ENCODE results near the gene CDC42. TPM values are rescaled to one million over a fixed set of nuclear protein-coding genes. Genes with fewer than 3 reads are reported as not detected.

Gene CDC42
- polyA plus RNA-seq, 1 experiment: 148 TPM

DNA sequence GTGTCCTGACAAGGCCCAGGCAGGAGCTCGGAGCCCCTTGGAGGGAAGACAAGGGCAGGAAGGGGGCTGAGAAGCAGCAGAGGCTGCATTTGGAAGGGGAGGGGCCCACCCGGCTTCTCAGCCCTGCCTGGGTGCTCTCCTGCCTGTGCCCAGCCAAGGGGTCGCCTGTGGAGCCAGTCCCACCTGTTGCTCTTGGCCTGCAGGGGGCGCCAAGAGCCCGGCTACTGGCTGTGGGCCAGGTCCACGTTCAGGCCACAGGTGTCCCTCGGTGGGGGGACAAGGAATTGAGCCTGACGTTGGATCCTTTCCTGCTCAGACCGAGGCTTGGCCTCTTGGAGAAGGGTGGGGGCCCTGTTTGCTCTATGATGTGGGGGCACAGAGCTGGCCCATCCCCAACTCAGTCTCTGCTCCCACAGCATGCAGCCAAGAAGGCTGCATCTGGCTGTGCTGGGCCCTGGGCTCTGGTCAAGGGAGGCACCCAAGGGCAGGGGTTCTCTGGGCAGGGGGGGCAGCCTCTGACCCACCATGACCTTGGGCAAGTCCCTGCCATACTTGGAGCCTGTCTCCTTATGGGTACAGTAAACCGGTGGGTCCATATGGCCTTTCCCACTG, 79.5 kb downstream of the CDC42 start:
- no peak for DNase-seq (ENCODE audit: low read depth)
- H3K27me3 ChIP-seq (ENCODE audit: control insufficient read depth, insufficient read depth, low read length): no peaks in the 10 kb centered on the region
- ChIA-PET POLR2A (no interaction called here), CTCF (interaction anchor here (0.6 to 3.9 kb wide), 12 partner anchors 8 to 513 kb away, joined by 3 to 13 read pairs (median 4); no protein-coding TSS in a partner anchor)
- no peaks in the 10 kb centered on the region for H3K36me3 ChIP-seq (ENCODE audit: control insufficient read depth, insufficient read depth, low read length)
- H3K4me3 ChIP-seq (ENCODE audit: low read depth, low read length): no peak overlapping the region
- TF ChIP-seq, protein P1, sequence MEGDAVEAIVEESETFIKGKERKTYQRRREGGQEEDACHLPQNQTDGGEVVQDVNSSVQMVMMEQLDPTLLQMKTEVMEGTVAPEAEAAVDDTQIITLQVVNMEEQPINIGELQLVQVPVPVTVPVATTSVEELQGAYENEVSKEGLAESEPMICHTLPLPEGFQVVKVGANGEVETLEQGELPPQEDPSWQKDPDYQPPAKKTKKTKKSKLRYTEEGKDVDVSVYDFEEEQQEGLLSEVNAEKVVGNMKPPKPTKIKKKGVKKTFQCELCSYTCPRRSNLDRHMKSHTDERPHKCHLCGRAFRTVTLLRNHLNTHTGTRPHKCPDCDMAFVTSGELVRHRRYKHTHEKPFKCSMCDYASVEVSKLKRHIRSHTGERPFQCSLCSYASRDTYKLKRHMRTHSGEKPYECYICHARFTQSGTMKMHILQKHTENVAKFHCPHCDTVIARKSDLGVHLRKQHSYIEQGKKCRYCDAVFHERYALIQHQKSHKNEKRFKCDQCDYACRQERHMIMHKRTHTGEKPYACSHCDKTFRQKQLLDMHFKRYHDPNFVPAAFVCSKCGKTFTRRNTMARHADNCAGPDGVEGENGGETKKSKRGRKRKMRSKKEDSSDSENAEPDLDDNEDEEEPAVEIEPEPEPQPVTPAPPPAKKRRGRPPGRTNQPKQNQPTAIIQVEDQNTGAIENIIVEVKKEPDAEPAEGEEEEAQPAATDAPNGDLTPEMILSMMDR (IDR thresholded peaks at IDR 0.05; ENCODE audit: insufficient read depth, low read depth, low read length): peak; percentile 70

DNA sequence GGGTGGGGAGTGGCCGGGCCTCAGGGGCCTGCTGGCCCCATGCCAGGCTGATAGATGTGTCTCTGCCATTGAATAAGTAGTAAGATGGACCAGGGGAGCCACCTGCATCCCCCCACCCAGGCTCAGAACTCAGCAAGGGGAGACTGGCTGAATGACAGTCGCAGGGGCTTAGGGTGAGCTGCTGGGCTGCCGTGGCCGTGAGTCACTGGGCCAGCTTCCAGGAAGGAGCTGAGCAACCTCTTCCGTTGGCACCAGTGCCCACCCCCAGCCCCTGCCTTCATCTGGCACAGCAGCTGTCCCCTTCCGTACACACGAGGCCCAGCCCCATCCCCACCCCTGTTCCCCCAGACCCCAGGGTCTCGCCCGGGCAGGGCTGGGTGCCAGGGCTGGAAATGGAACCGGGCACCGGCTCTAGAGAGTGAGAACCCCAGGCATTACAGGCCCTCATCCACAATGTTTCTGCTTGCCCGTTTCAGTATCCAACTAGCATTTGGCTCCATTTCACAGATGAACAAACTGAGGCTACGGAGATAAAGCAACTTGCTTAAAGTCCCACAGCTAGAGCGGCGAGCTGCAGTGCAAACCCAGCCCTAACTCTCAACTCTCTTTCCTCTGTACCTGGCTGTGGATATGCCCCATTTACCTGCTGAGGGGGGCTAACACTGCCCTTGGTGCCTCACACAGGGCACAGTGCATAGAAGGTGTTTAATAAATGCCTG, 80.2 kb downstream of the CDC42 start:
- ChIA-PET POLR2A (no interaction called here), CTCF (interaction anchor here (0.6 to 3.9 kb wide), 9 partner anchors 9 to 512 kb away, joined by 3 to 13 read pairs (median 3); no protein-coding TSS in a partner anchor)
- Histone ChIP-seq H3K36me3 (ENCODE audit: control insufficient read depth, insufficient read depth, low read length) (no peaks in the 10 kb centered on the region), H3K27me3 (ENCODE audit: control insufficient read depth, insufficient read depth, low read length) (no peaks in the 10 kb centered on the region), H3K4me3 (ENCODE audit: low read depth, low read length) (no peak overlapping the region)
- TF ChIP-seq, protein P1 (IDR thresholded peaks at IDR 0.05; ENCODE audit: insufficient read depth, low read depth, low read length): no peak
- no peak for DNase-seq (ENCODE audit: low read depth)

DNA sequence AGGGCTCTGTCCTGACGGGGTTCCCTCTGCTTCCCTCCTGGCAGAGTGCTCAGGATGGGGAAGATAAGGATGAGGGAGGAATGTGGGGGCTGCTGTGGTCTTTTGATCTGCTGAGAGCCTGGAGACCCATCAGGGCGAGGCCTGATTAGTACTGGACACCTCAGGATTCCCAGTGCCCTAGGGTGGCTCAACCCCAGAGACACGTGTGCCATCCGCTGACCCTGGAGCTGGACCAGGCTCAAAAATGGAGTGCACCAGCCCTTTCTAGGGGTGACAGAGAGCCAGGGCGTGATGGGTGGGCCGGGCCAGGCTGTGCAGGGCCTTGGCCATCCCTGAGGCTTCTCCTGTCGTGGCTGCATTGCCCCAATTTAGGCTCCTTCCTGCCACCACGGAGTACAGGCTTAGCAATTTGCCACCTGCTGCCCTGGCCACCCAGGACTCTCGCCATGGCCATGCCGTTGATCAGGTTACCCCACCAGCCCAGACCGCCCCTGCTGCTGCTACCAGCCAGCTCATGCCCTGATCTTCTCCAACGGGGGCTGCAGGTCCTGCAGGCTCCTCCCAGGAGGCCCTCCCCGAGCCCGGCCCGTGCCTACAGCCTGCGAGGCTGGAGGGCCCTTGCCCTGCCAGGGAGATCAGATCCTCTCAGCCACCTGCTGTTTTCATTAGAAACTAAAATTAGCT, 80.9 kb downstream of the CDC42 start:
- DNase-seq (ENCODE audit: low read depth): no peak
- Histone ChIP-seq H3K4me3 (ENCODE audit: low read depth, low read length) (no peak overlapping the region), H3K36me3 (ENCODE audit: control insufficient read depth, insufficient read depth, low read length) (no peaks in the 10 kb centered on the region), H3K27me3 (ENCODE audit: control insufficient read depth, insufficient read depth, low read length) (no peaks in the 10 kb centered on the region)
- CTCF ChIA-PET: interaction anchor here (1.1 to 1.3 kb wide), 4 partner anchors 10 to 508 kb away, joined by 3 to 4 read pairs (median 3); no protein-coding TSS in a partner anchor
- TF ChIP-seq, protein P1 (IDR thresholded peaks at IDR 0.05; ENCODE audit: insufficient read depth, low read depth, low read length): no peak
- POLR2A ChIA-PET: no interaction called here

DNA sequence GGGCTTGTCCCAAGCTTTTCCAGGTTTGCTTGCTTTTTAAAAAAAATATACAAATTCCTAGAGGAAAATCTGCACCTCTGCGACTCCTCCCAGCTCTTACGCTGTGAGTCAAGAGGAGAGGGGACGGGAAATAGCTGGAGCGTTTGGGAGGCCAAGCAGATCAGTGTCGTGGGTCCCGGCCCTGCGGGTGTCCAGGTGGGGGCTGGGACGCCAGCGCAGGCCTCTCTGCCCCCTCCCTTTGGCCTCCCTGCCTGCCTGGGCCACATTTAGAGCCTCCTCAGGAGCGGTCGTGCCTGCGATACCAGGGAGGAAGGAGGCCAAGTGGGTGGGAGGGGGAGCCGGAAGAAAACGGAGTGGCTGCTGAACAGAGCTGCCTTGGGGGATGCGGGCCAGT, 81.4 kb downstream of the CDC42 start:
- CTCF ChIA-PET: interaction anchor here (1.3 kb wide), 1 partner anchor 508 kb away, joined by 3 read pairs; no protein-coding TSS in a partner anchor
- H3K36me3 ChIP-seq (ENCODE audit: control insufficient read depth, insufficient read depth, low read length): no peaks in the 10 kb centered on the region
- no peak overlapping the region for H3K4me3 ChIP-seq (ENCODE audit: low read depth, low read length)
- POLR2A ChIA-PET: no interaction called here
- no peaks in the 10 kb centered on the region; the same call in 1 of the 2 replicates for H3K27me3 ChIP-seq (ENCODE audit: control insufficient read depth, insufficient read depth, low read length)
- TF ChIP-seq, protein P1 (IDR thresholded peaks at IDR 0.05; ENCODE audit: insufficient read depth, low read depth, low read length): no peak
- DNase-seq (ENCODE audit: low read depth): no peak

Data from BJ (cell line).